Fibroblast of skin of scalp (primary cell): ENCODE measurements around the gene DENND6B.
"Not testable (repeated sequence)": the region's sequence is repeated elsewhere in the genome, so short reads cannot be mapped to it uniquely, and the experiment has no call there.

Experiments used
- DNase-seq: peaks from one replicate; pipeline ENCODE4 v3.0.0-alpha.2; 2013

The DENND6B gene

DNA sequence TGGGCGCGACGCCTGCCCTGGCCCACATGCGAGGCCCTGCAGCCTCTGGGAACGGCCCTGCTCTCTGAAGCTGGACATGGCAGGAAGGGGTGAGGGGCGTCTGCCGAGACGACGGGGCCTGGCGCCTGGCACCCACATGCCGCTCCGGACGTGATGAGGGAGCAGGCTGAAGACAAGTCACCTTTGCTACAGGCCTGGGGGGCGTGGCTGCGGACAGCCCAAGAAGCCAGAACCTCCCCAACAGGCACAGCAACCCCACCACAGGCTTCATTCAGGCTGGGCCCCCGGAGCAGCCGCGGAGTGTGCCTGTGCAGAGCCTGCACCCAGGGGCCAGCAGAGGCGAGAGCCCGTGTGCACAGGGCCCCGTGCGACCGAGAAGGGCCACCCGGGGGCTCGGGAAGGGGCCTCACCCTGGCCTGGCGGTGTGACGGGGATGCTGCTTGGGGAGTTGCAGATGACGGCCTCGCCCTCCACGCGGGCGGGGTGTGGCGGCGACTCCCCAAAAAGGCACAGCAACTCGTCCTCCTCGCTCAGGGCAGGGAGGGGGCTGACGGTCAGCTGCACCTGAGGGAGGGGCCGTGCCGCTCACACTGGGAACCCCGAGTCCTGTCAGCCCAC is 40.0 kb downstream of the DENND6B start:
- no peak for DNase-seq

DNA sequence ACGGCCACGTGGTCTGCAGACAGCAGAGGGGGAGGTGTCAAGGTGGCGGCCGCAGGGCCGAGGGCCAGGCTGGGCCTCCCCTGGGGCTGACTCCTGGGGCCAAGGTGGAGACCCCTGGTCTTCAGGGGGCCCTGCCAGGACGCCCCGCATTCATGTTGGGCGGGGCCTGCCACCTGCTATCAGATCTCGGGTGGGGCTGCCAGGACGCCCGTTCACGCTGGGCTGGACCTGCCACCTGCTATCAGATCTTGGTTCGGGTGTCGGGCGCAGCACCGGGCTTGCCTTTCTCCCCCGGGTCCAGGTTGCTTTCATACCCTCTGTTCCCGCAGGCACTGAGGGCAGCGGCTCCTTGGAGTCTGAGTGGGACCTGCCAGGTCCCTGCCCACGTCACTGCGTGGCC is 40.5 kb downstream of the DENND6B start:
- no peak for DNase-seq

DNA sequence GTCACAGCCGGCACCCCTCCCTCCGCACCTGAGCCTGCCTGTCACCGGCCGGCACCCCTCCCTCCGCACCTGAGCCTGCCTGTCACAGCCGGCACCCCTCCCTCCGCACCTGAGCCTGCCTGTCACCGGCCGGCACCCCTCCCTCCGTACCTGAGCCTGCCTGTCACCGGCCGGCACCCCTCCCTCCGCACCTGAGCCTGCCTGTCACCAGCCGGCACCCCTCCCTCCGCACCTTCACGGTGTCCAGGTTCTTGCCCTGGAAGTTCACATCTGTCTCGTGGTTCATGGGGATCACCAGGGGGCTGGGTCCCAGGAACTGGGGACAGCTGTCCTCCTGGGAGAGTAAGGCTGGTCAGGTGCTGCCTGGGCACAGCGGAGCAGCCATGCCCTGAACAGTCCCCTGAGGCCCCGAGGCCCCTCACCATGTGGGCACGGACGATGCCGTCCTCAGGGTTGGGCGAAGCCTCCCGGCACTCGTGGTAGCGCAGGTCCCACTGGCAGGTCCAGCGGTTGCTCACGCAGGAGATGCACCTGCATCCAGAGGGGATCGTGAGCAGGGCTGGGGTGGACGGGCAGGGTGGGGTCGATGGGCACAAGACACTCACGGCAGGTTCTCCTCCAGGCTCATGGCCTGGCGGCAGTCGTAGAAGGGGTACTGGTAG is 41.1 kb downstream of the DENND6B start:
- no peak for DNase-seq

DNA sequence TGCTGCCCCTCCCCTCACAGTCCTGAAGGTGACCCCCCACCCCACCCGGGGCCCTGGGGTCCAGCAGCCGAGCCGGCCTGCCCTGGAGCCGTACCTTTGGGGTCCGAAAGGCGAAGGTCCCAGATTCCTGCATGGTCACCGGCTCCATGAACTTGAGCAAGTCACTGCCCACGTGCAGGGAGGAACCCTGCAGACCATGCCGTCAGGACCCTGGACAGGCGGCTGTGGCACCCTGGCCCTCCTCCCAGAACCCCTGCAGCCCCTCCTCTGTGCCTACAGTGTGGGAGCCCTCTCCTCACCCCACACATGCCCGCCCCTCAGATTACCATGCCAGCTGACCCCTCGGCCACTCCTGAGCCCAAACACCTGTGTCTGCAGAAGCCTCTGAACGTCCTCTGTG is 42.3 kb downstream of the DENND6B start:
- no peak for DNase-seq

DNA sequence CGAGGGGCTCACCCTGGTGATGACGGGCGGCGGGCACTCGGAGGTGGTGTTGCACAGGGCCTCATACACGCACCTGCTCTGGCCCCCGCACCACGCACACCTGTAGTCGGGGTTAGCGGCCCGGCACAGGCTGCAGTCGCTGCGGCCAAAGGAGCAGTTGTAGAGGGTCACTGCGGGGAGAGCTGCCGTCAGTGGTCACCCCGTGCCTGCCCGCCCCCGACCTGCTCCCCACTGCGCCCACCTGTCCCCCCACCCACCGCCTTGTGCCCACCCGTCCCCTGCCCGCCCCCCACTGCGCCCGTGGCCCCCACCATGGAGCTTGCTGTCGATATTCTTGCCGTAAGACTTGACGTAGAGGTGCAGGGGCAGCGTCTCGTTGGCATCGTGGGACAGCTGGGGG is 43.0 kb downstream of the DENND6B start:
- DNase-seq = no peak

DNA sequence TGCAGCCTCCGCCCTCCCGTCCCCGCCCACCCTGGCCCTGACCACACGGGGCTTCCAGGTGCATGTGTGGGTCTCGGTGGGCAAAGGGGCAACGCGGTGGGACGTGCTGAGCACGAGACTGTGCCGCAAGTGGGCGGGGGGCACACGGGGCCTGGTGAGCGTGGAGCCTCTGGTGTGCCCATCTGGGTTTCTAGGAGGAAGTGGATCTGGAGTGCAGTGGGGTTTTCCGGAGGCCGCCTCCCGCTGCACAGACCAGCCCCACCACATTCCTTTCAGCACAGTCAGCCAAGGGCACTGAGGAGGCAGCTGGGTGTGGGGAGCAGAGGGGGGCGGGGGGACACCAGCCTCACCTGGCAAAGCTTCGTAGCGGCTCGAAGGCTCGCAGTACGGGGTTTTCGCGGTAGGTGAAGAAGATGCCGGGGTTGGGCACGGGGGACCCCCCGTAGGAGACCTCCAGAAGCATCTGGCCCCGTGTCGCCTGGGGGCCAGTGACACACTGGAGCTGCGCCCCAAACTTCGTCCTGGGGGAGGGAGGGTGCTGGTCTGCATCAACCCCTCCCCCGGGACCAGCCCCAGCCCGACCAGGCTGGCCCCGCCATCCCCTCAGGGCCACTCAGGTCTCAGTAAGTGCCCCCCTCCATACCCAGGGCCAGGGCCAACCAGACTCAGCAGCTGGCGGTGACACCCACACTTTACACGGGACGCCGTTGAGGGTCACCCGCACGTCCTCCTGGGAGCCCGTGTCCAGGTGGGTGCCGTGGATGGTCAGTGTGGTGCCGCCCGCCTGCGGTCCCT is 44.3 kb downstream of the DENND6B start:
- DNase-seq = peak; percentile 76

DNA sequence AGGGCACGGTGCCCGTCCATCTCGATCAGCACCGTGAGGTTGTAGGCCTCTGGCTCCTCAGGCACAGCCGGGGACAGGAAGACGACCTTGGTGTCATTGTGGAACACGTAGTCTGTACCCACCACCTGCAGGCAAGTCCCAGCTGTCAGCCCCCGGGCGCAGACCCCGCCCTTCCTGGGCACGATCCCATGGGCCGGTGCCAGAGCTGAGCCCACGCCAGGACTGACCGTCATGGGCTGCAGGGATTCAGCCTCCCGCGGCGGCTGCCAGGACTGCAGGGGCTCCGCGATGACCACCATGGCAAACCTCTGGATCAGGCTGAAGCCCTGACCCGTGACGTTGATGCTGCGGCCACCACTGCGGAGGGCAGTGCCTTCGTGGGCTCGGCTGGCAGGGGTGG is 44.9 kb downstream of the DENND6B start:
- no peak for DNase-seq

DNA sequence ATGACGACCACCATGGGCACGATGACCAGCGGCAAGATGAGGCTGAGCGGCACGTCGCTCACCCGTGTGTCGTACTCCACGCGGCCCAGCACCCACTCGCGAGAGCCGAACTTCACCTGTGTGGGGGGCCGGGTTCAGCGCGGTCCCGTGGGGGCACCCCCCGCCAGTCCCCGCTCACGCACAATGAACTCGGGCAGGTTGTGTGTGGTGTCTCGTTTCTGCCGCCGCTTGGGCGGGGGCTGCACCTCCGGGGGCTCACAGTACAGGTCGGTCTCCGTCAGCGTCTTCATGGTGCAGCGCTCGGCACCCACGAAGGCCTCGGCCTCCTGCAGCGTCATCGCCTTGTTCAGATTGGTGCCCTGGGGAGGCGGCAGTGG is 45.4 kb downstream of the DENND6B start:
- no peak for DNase-seq

DNA sequence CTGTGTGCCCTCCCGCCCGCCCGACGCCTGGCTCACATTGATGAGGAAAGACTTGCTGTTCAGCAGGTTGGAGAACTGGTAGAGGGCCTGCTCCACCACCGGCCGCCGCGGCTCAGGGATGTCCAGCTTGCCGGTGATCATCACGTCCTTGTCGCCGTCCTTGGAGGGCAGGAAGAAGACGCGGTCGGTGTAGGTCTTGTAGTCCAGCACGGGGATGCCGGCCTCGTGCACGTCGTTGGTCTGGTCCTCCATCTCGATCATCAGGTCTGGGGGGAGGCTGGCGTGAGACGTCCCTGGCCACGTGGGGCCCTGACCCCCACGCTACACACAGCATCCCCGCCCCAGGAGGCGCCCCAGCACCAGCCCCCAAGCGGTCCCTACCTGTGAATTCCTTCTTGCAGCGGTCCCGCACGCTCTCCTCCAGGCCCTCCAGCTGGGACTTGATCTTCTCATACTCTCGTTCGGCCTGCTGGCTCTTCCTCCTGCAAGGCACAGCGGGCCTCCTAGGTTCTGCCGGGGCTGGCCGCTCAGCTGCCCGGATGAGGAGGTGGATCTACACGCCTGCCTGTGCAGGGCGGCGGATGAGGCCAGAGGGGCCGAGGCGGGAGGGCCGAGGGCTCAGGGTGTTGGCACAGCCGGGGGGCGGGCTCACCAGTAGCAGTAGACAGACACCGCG is 46.0 kb downstream of the DENND6B start:
- DNase-seq = no peak

DNA sequence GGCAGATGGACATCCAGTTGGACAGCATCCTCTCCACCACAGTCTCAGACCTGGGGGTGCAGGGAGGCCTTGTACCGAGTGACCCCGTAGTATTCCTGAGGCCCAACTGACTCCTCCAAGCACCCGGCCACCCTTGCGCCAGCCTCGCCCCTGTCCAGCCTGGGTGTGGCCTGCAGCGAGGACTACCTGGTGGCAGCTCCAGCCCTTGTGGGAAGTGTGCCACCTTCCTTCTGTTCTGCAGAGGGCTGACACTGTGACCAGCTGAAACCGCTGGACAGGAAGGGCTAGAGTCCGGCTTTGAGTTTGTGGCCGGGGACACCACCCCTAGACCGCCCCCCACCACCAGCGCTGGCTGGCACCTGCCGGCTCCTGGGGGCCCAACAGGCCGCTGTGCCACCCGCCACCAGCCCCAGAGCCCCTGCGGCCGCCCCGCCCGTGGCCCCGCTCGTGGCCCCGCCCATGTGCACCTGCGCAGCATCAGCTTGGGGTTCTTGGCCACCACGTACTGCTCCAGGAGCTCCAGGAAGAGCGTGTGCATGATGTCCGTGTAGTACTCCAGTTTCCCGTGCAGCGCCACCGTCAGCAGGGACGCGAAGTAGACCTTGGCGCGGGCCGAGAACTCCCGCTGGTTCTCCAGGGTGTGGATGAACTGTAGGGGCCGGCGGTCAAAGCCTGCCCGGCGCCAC is 46.6 kb downstream of the DENND6B start:
- DNase-seq = no peak

DNA sequence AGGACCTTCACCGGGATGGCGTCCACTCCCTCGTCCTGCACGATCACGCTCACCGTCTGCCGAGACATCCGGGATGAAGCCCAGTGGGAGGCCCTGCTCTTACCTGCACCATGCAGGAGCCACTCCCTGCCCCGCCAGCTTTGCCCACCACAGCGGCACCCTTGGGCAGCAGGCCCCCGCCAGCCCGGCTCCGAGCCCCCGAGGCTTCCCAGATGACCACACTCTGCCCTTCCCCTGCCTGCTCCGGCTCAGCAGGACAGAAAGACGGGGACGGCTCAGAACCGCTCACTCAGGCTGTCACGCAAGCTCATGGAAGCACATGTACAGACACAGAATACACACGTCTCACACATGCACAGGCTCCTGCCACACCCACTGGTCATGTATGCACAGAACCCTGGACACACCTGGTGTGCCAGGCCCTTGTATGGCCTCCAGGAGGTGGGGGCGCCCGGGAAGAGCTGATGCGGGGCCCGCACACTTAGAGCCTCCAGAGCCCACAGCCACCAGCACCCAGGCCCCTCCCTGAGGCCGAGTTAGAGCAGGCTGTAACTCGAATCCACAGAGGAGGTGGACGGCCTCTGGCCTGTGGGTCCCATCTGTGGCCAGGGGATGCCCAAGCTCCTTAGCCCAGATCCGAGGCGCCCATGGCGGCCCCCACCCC is 47.7 kb downstream of the DENND6B start:
- no peak for DNase-seq

DNA sequence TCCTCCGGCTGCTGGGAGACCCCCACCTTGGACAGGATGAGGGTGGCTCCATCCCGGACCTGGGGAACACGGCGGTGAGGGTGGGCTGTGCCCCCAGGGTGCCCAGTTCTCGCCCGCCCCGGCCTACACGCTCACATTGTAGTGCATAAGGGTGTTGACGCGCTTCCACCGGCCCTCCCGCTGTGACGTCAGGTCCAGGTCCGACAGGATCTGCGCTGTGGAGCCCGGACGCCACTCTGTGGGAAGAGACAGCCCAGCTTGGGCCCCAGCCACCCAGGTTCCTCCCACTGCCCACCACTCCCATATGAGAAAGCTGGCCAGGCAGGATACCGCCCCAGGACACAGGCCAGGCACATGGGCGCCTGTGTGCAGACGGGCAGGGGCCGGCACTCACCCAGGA is 48.4 kb downstream of the DENND6B start:
- no peak for DNase-seq

DNA sequence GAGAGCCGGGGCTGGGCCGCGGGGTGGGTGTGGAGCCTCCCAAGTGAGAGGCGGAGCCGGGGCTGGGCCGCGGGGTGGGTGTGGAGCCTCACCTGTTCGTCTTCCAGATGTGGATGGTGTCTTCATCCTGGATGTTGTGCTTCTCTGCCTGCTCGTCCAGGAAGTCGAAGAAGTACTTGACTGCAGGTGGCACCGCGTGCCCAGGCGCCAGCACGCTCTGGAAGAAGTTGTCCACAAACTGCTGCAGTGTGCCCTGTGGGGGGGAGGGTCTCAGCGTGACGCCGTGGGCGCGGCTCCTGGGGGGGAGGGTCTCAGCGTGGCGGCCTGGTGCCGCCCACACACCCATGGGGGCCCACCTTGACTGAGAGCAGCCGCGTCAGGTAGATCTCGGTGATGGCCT is 49.1 kb downstream of the DENND6B start:
- DNase-seq = no peak

DNA sequence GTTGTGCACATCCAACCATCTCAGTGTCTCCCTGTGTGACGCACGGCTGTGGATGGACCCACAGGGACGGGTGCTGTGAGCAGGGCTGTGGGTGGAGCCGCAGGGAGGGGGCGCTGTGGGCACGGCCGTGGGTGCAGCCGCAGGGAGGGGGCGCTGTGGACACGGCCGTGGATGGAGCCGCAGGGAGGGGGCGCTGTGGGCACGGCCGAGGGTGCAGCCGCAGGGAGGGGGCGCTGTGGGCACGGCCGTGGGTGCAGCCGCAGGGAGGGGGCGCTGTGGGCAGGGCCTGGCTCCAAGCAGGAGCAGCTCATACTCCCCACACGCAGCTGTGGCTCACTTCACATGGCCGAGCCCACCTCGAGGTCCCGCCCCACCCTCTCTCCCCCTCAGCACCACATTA is 50.7 kb downstream of the DENND6B start:
- peak; percentile 63 for DNase-seq

DNA sequence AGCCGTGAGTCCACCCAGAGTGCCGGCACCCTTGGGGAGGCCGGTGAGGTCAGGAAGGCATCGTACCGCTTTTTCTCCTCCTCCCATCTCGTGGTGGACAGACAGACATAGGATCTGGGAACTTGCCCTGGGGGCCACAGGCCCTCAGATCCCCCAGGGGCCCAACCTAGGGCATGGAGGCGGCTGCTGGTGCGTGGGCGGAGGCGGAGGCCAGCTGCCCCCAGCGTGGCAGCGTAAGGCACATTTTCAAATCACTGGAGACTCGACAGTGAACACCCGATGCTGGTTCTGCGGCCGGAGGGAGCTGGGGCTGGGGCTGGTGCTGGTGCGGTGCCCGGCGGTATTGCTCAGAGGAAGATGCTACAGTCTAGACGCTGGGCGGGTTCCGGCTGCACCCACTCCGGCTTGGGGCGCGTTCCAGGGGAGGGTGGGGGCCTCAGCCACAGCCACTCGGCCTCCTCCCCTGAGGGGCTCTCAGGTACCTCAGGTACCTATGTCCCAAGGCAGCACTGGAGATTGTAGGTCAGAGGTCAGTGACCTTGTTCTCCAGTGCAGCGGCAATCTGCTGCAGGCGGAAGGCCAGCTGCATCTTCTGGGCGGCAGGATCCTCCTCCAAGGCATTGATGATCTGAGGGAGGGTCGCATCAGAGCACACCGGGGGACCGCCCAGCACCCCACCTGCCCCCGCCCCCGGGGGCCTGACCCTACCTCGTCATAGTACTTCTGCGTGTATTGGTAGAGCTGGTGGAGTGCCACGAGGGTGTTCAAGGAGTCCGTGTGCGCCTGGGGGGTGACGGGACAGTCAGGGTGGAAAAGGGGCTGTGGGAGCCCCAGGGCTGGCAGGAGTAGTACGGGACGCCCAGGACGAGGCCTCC is 51.4 kb downstream of the DENND6B start:
- DNase-seq = no peak

DNA sequence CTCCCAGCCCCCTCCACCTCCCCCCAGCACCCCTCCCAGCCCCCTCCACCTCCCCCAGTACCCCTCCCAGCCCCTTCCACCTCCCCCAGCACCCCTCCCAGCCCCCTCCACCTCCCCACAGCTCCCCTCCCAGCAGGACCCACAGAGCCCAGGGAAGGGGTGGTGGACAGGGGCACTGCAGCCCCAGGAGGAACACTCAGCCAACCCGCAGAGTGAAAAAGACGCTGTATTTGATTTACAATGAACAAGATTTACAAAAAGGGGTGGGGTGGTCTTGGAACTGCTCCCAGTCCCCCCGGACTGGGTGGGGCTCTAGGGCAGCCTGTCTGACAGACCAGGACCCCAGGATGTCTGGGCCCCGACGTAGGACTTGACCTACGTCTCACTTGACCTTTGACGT is 52.0 kb downstream of the DENND6B start:
- no peak for DNase-seq

DNA sequence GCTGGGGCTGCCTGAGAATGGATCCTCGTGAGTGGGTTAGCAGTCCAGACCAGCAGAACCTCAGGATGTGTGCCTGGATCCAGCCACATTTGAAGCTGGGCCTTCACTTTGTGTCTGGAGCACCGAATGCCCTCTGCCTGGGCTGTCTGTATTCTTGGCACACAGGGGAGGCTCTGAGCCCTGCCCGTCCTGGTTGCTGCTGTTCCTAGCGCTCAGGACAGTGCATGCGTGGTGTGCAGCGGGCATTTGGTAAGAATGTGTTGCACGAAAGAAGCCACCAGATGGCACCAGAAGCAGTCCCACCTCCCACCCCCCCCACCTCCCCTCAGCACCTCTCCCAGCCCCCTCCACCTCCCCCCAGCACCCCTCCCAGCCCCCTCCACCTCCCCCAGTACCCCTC is 52.5 kb downstream of the DENND6B start:
- DNase-seq = peak; percentile 65

DNA sequence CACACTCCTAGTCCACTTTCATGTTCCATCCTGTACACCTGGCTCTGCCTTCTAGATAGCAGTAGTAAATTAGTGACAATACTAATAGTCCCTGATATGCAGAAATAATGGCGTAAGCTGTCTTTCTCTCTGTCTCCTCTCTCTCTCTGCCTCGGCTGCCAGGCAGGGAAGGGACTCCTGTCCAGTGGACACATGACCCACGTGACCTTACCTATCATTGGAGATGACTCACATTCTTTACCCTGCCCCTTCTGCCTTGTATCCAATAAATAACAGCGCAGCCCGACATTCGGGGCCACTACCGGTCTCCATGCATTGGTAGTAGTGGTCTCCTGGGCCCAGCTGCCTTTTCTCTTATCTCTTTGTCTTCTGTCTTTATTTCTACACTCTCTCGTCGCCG is 53.0 kb downstream of the DENND6B start:
- DNase-seq = not testable (repeated sequence)

DNA sequence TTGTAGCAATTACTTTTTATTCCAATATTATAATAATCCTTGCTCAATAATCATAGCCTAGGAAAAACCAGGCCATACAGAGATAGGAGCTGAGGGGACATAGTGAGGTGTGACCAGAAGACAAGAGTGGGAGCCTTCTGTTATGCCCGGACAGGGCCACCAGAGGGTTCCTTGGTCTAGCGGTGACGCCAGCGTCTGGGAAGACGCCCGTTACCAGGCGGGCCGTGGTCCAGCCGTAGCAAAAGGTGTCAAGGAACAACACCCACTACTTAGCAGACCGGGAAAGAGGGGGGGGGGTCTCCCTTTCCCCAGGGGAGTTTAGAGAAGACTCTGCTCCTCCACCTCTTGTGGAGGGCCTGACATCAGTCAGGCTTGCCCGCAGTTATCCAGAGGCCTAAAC is 53.5 kb downstream of the DENND6B start:
- not testable (repeated sequence) for DNase-seq

DNA sequence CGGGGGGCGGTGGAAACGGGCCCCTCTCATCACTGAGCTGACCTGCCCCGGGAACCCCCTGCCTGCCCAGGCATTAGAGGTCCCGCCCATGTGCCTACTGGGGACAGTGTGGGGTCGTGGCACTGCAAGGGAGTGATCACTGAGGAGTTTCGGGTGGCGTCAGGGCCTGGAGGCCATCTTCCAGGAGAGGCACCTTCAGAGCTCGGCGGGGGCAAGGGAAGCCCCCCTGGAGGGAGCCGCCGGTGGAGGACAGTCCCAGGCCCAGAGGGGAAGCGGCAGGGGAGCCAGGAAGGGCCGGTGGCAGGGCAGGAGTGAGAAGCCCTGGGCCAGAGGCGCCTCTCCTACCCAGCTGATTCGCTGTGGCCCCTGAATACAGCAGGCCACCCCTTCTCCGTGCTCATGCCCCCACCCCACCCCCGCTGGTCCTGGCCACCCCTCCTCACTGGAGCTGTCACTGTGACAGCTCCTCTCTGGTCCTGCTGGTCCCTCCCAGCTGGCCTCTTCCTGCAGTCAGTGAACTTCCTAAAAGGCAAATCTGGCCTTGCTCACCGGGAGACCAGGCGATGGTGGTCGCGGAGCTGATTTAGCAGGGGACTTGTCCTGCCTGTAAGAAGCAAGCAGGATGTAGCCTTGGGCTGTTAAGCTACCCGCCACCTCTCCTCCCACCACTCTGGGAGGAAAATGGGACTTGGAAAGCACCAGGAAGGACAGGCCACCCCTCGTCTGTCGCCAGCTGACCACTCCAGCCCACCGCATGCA is 54.6 kb downstream of the DENND6B start:
- DNase-seq = no peak
